ENCODE results near the gene AKNA. TPM values are rescaled to one million over a fixed set of nuclear protein-coding genes. Genes with fewer than 3 reads are reported as not detected.

Gene AKNA
- total RNA-seq, 4 donors from 2014 or later: 34.8 to 63.2 (median 48.6) TPM

GRCh38 chr9:114367772-114368569, 19.8 kb downstream of the AKNA start:
- intact Hi-C loops (cut with DNase I; ENCODE audit: low total_unique reads) (no loop called here), in situ Hi-C loops (cut with MboI; ENCODE audit: low pct_ligation_motif_present in 1 of 4, low pct_unique_long_range_greater_than_20kb in 1 of 4, low sequenced_read_pairs in 3 of 4) (no loop called here)
- no peak for DNase-seq
- Histone ChIP-seq H3K4me1 (peaks cover 8 to 72% (median 19%) of the 10 kb centered on the region in 4 donors), H3K4me3 (no peak overlapping the region), H3K27ac (peak overlapping the region; percentile 63 to 77 (median 69)), H3K9me3 (no peaks in the 10 kb centered on the region), H3K36me3 (peaks cover 0 to 13% (median 6%) of the 10 kb centered on the region in 4 donors), H3K27me3 (no peaks in the 10 kb centered on the region)
- TF ChIP-seq POLR2AphosphoS5 (IDR thresholded peaks at IDR 0.05) (no peak), CTCF (IDR thresholded peaks at IDR 0.05) (no peak), EP300 (IDR thresholded peaks at IDR 0.05; ENCODE audit: low read depth) (no peak), POLR2A (IDR thresholded peaks at IDR 0.05) (no peak)
- WGBS, 2 donors (ENCODE audit: low coverage in 1 of 2): 70 to 87% methylated on average over 2 to 14 of the region's 14 CpGs

- intact Hi-C loops (cut with DNase I; ENCODE audit: low total_unique reads) (no loop called here), in situ Hi-C loops (cut with MboI; ENCODE audit: low pct_ligation_motif_present in 1 of 4, low pct_unique_long_range_greater_than_20kb in 1 of 4, low sequenced_read_pairs in 3 of 4) (no loop called here)
- TF ChIP-seq POLR2AphosphoS5 (IDR thresholded peaks at IDR 0.05) (no peak), CTCF (IDR thresholded peaks at IDR 0.05) (no peak), POLR2A (IDR thresholded peaks at IDR 0.05) (no peak)
- H3K36me3 ChIP-seq: peaks cover 0 to 17% (median 8%) of the 10 kb centered on the region in 4 donors
- no peak overlapping the region for H3K4me3 ChIP-seq
- WGBS, 2 donors (ENCODE audit: low coverage in 1 of 2): 86% methylated on average over 6 of the region's 6 CpGs; no CpG with 5 or more reads in 1 of the 2 donors
- peaks cover 4 to 66% (median 15%) of the 10 kb centered on the region in 4 donors for H3K4me1 ChIP-seq
- H3K9me3 ChIP-seq: no peaks in the 10 kb centered on the region
- no peak for DNase-seq
- no peaks in the 10 kb centered on the region for H3K27me3 ChIP-seq
- peak overlapping the region; percentile 63 to 77 (median 69) for H3K27ac ChIP-seq
These were observed 20.4 kb downstream of the AKNA start for GRCh38 chr9:114367366-114367765.

GRCh38 chr9:114366334-114367128, 21.3 kb downstream of the AKNA start:
- H3K36me3 ChIP-seq: peaks cover 0 to 25% (median 12%) of the 10 kb centered on the region in 4 donors
- in situ Hi-C loops (cut with MboI; ENCODE audit: low pct_ligation_motif_present in 1 of 4, low pct_unique_long_range_greater_than_20kb in 1 of 4, low sequenced_read_pairs in 3 of 4) (no loop called here), intact Hi-C loops (cut with DNase I; ENCODE audit: low total_unique reads) (no loop called here)
- 23 to 24% methylated on average over 10 of the region's 10 CpGs for WGBS, 2 donors (ENCODE audit: low coverage in 1 of 2)
- H3K27ac ChIP-seq: peak overlapping the region; percentile 63 to 77 (median 69)
- DNase-seq: peak; percentile 47
- H3K27me3 ChIP-seq: no peaks in the 10 kb centered on the region
- H3K4me1 ChIP-seq: peaks cover 4 to 59% (median 13%) of the 10 kb centered on the region in 4 donors
- no peak overlapping the region for H3K4me3 ChIP-seq
- H3K9me3 ChIP-seq: no peaks in the 10 kb centered on the region
- TF ChIP-seq POLR2A (IDR thresholded peaks at IDR 0.05) (no peak), EP300 (IDR thresholded peaks at IDR 0.05; ENCODE audit: low read depth) (no peak), CTCF (IDR thresholded peaks at IDR 0.05) (no peak), POLR2AphosphoS5 (IDR thresholded peaks at IDR 0.05) (peak in 1 of 3 donors; percentile 9)

GRCh38 chr9:114365194-114365593, 22.6 kb downstream of the AKNA start:
- Histone ChIP-seq H3K4me3 (no peak overlapping the region), H3K27me3 (no peaks in the 10 kb centered on the region), H3K27ac (peak overlapping the region in 3 of 4 donors; percentile 63 to 77 (median 70)), H3K9me3 (no peaks in the 10 kb centered on the region), H3K4me1 (peaks cover 4 to 46% (median 13%) of the 10 kb centered on the region in 4 donors), H3K36me3 (peaks cover 0 to 39% (median 19%) of the 10 kb centered on the region in 4 donors)
- in situ Hi-C loops (cut with MboI; ENCODE audit: low pct_ligation_motif_present in 1 of 4, low pct_unique_long_range_greater_than_20kb in 1 of 4, low sequenced_read_pairs in 3 of 4): no loop called here
- TF ChIP-seq CTCF (IDR thresholded peaks at IDR 0.05) (no peak), EP300 (IDR thresholded peaks at IDR 0.05; ENCODE audit: low read depth) (no peak), POLR2A (IDR thresholded peaks at IDR 0.05) (no peak), POLR2AphosphoS5 (IDR thresholded peaks at IDR 0.05) (no peak)
- 89 to 90% methylated on average over 2 of the region's 2 CpGs for WGBS, 2 donors (ENCODE audit: low coverage in 1 of 2)
- intact Hi-C loops (cut with DNase I; ENCODE audit: low total_unique reads): no loop called here
- DNase-seq: no peak
